Hepatic stellate cell (primary cell): ENCODE measurements around the gene U2AF1L4.
A peak's percentile ranks its signal among the peaks of the same experiment; 100 is the strongest.
"Not testable (repeated sequence)": the region's sequence is repeated elsewhere in the genome, so short reads cannot be mapped to it uniquely, and the experiment has no call there.

Source experiments
- DNase-seq: peaks from one replicate; pipeline ENCODE4 v3.0.0; 2011; ENCODE audit warnings: low spot score

The U2AF1L4 gene

DNA sequence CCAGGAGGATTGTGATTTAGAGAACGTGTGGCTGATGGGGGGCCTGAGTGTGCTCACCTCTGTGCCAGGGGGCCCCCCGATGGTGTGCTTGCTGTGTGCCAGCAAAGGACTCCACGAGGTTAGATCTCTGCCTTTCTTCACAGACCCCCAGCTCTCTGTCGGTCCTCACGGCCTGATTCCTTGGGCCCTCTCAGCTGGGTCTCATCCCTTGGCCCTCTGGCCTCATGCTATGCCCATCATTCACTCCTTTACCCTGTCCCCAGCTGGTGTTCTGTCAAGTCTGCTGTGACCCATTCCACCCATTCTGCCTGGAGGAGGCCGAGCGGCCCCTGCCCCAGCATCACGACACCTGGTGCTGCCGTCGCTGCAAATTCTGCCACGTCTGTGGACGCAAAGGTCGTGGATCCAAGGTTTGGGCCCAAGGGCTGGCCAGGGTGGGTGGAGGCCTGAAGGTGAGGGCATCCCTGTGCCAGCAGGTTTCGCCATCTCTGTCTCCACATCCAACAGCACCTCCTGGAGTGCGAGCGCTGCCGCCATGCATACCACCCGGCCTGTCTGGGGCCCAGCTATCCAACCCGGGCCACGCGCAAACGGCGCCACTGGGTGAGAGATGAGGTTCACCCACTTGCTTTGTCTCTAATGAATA, 19.9 kb downstream of the U2AF1L4 start:
- DNase-seq, result no peak

DNA sequence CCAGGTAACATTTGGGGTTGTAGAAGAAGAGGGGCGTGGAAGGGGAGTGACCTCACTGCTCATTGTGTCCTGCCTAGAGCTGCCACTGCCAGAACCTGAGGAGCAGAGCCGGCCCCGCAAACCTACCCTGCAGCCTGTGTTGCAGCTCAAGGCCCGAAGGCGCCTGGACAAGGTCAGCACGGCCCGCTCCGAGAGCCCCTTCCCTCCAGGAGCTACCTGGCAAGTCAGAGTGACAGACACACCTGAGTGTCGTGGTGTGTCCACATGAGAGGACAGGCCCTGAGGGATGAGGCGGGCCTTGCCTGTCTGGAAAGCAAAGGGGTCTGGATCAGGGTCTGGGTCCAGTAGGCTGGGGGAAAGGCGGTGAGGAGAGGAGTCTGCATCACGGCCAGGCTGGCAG, 20.7 kb downstream of the U2AF1L4 start:
- no peak for DNase-seq

DNA sequence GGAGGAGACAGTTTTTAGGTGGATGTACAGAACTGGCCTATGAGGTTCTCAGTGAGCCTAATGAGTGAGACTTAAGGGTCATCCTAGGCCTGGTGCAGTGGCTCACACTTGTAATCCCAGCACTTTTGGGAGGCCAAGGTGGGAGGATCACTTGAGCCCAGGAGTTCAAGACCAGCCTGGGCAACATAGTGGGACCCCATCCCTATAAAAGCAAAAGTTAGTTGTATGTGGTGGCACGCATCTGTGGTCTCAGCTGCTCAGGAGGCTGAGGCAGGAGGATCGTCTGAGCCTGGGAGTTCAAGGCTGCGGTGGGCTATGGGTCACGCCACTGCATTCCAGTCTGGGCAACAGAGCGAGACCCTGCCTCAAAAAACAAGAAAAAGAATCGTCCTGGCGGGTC, 21.1 kb downstream of the U2AF1L4 start:
- not testable (repeated sequence) for DNase-seq

DNA sequence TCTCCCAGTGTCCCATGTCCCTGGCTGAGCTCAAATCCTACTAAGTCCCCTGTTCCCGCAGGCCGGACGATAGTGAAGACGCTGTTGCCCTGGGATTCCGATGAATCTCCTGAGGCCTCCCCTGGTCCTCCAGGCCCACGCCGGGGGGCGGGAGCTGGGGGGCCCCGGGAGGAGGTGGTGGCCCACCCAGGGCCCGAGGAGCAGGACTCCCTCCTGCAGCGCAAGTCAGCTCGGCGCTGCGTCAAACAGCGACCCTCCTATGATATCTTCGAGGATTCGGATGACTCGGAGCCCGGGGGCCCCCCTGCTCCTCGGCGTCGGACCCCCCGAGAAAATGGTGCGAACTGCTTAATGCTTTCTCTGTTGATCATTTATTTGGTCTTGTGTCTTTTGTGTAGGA, 21.5 kb downstream of the U2AF1L4 start:
- no peak for DNase-seq

DNA sequence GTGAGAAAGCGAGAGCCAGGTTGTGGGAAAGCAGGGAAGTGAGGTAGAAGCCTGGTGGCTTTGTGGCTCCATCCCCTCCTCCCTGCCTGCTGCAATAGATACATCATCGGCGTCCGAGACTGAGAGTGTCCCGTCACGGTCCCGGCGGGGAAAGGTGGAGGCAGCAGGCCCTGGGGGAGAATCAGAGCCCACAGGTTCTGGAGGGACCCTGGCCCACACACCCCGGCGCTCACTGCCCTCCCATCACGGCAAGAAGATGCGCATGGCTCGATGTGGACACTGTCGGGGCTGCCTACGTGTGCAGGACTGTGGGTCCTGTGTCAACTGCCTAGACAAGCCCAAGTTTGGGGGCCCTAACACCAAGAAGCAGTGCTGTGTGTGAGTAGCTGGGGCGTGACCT, 22.3 kb downstream of the U2AF1L4 start:
- no peak for DNase-seq

DNA sequence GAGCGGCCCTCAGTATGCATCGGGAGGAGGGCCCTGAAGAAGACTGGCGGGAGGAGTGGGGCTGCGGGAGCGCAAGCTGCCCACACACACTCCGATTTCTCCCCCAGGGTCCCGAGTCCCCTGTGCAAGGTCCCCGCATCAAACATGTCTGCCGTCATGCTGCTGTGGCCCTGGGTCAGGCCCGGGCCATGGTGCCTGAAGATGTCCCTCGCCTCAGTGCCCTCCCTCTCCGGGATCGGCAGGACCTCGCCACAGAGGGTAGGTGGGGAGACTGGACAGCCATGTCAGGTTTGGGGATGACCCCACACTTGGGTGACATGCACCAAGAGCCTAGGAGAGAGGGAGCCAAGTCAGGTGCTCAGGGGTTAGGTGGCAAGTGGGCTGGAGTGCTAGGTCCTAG, 22.8 kb downstream of the U2AF1L4 start:
- no peak for DNase-seq

DNA sequence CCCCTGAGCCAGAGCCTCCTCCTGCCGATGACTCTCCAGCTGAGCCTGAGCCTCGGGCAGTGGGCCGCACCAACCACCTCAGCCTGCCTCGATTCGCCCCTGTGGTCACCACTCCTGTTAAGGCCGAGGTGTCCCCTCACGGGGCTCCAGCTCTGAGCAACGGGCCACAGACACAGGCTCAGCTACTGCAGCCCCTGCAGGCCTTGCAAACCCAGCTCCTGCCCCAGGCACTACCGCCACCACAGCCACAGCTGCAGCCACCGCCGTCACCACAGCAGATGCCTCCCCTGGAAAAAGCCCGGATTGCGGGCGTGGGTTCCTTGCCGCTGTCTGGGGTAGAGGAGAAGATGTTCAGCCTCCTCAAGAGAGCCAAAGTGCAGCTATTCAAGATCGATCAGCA, 23.8 kb downstream of the U2AF1L4 start:
- DNase-seq, result no peak

DNA sequence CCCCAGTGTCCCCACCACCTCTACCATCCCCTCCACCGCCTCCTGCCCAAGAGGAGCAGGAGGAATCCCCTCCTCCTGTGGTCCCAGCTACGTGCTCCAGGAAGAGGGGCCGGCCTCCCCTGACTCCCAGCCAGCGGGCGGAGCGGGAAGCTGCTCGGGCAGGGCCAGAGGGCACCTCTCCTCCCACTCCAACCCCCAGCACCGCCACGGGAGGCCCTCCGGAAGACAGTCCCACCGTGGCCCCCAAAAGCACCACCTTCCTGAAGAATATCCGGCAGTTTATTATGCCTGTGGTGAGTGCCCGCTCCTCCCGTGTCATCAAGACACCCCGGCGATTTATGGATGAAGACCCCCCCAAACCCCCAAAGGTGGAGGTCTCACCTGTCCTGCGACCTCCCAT, 24.6 kb downstream of the U2AF1L4 start:
- no peak for DNase-seq

DNA sequence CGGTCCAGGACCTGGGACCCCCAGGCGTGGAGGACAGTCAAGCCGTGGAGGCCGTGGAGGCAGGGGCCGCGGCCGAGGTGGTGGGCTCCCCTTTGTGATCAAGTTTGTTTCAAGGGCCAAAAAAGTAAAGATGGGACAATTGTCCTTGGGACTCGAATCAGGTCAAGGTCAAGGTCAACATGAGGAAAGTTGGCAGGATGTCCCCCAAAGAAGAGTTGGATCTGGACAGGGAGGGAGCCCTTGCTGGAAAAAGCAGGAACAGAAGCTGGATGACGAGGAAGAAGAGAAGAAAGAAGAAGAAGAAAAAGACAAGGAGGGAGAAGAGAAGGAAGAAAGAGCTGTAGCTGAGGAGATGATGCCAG, 25.1 kb downstream of the U2AF1L4 start:
- DNase-seq, result no peak

DNA sequence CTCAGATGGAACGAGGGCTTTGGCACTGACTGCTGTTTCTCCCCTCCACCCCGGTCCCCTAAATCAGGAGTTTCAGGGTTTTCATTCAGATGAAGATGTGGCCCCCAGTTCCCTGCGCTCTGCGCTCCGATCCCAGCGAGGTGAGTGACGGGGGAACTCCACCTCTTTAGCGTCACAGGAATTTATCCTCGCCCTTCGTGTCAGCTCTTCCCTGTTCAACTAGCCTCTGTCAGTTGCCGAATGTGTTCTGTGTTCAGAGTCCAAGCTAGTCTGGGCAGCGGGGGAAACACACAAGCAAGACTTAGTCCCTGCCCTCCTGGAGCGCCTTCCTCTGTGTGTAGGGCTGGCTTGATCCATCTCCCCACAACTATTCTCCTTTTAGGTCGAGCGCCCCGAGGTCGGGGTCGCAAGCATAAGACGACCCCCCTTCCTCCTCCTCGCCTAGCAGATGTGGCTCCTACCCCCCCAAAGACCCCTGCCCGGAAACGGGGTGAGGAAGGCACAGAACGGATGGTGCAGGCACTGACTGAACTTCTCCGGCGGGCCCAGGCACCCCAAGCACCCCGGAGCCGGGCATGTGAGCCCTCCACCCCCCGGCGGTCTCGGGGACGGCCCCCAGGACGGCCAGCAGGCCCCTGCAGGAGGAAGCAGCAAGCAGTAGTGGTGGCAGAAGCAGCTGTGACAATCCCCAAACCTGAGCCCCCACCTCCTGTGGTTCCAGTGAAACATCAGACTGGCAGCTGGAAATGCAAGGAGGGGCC, 25.6 kb downstream of the U2AF1L4 start:
- DNase-seq, result no peak

DNA sequence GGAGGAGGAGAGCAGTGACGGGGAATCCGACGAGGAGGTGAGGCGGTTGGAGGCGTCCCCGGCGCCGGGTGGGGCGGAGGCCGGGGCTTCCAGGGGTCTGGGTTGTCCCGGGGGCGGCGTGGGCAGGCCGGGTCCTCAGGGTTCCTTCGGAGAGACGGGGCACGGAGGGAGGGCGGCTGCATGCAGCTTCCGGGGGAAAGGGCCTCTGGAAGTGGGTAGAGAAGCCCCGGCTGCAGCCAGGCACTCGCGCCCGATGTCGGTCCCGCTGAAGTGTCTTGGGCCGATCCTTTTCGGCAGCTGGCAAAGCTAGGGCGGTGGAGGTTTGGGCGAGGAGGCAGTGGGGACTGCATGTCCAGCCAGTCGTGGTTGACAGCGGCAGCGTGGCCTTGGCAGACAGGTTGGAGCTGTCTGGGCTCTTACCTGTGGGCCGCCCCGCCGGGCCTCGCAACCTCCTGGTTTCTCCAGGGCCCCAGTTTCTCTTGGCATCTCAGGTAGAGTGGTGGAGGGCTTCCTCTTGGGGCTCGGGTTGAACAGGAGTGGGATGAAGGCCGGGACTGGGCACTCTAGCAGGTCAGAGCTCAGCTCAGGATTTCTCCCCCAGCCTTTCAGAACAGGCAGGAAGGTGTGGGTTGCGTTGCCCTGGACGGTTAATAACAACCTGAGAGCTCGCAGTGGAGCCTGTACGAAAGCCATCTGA, 26.7 kb downstream of the U2AF1L4 start:
- DNase-seq, result peak; percentile 63

DNA sequence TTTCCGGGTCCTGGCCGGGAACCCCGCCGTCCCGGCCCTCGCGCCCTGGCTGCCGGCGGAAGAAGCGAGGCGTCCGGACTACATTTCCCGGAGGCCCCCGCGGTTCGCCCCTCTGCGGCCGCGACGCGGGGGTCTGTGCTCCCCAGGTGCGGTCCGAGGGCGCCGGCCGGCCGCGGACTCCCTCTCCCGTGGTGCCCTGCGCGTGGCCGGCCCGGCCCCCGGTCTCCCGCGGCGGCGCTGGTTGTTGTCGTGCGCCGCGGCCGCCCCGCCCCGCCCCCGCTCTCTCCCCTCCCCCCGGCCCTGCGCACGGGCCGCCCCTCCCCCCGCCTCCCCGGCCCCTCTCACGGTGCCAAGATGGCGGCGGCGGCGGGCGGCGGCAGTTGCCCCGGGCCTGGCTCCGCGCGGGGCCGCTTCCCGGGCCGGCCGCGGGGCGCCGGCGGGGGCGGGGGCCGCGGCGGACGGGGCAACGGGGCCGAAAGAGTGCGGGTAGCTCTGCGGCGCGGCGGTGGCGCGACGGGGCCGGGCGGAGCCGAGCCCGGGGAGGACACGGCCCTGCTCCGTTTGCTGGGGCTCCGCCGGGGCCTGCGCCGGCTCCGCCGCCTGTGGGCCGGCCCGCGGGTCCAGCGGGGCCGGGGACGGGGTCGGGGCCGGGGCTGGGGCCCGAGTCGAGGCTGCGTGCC, 27.4 kb downstream of the U2AF1L4 start, which contains the start of gene KMT2B:
TSS of gene KMT2B (plus strand) at position 339 of the 680 bp plus-strand sequence. CDS start at position 355, 16 bp downstream.
- DNase-seq, result peak; percentile 97

DNA sequence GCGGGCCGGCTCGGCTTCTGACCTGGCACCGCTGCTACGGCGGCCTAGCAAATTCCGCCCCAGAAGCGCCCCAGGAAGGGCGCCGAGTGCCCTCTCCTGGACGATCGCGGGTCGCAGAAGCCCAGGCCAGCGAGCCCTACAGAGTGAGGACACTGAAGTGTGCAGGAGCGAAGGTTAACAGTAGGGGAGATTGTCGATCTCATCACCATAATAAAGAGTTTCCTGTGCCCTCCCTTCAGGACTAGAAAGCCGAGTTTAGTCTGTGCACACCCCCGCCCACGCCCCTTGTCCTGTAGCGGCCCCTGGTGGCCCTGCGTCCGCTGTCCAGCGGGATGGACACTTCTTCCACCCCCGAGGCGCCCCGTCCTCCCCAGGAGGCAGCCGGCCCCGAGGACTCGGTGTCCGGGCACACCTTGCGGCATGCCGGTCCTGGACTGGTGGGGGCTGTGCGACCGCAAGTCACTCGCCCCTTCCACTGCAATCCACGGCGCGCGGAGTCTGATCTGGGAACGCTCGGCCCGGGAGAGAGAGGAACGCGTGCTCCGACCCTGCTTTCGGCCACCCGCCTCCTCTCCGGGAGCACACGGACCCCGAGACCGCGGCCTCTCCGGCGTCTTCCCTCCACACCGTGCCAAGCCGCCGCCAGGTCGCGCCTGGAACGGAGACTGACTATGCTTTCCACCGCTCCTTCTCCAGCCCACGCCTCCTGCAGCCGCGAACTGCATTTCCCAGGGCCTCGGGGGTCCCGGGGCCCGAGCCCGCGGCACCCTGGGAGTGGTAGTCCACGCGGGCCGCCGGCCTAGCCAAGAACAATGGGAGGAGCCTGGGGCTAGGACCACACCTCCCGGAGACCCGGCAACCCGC, 28.2 kb downstream of the U2AF1L4 start:
- DNase-seq, result peak; percentile 99

DNA sequence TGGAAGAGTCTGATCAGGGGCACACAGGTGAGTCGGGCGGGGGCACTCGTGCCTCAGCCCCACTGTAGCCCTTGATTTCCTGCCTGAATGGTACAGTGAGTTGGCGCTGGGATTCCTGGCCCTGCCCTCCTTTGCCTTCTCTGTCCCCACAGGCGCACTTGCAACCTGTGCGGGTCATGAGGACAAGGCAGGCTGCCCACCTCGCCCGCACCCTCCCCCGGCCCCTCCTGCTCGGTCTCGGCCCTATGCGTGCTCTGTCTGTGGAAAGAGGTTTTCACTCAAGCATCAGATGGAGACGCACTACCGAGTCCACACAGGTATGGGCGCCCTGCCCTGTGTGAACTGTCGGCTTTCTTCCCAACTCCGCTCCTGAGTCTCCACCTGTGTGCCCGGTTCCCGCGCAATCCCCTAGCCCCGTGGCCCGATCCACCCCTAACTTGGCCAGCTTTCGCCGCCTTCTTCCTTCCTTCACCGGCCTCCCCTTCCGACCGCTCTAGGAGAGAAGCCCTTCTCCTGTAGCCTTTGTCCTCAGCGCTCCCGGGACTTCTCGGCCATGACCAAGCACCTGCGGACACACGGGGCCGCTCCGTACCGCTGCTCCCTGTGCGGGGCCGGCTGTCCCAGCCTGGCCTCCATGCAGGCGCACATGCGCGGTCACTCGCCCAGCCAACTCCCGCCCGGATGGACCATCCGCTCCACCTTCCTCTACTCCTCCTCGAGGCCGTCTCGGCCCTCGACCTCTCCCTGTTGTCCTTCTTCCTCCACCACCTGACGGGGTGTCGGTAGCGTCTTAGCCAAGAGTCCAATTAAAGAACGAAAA, 29.0 kb downstream of the U2AF1L4 start:
- DNase-seq, result peak; percentile 82

DNA sequence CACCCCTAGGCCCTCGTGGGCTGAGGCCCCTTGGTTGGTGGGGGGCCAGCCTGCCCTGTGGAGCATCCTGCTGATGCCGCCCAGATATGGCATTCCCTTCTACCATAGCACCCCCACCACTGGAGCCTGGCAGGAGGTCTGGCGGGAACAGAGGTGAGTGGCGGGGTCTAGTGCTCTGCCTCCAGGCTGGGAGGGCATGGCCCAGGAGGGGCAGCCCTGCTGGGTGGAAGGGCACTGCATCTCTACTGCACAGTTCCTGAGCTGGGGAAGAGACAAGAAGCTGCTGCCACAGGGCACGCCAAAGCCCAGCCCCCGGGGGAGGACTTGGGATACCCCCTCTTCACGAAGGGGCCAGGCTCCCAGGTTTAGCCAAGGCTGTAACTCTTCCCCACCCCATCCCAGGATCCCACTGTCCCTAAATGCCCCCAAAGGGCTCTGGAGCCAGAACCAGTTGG, 29.8 kb downstream of the U2AF1L4 start:
- DNase-seq, result no peak

DNA sequence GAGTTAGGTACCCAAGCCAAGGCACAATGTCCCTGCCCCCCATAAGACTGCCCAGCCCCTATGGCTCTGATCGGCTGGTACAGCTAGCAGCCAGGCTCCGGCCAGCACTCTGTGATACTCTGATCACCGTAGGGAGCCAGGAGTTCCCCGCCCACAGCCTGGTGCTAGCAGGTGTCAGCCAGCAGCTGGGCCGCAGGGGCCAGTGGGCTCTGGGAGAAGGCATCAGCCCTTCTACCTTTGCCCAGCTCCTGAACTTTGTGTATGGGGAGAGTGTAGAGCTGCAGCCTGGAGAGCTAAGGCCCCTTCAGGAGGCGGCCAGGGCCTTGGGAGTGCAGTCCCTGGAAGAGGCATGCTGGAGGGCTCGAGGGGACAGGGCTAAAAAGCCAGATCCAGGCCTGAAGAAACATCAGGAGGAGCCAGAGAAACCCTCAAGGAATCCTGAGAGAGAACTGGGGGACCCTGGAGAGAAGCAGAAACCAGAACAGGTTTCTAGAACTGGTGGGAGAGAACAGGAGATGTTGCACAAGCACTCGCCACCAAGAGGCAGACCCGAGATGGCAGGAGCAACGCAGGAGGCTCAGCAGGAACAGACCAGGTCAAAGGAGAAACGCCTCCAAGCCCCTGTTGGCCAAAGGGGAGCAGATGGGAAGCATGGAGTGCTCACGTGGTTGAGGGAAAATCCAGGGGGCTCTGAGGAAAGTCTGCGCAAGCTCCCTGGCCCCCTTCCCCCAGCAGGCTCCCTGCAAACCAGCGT, 30.4 kb downstream of the U2AF1L4 start:
- no peak for DNase-seq

DNA sequence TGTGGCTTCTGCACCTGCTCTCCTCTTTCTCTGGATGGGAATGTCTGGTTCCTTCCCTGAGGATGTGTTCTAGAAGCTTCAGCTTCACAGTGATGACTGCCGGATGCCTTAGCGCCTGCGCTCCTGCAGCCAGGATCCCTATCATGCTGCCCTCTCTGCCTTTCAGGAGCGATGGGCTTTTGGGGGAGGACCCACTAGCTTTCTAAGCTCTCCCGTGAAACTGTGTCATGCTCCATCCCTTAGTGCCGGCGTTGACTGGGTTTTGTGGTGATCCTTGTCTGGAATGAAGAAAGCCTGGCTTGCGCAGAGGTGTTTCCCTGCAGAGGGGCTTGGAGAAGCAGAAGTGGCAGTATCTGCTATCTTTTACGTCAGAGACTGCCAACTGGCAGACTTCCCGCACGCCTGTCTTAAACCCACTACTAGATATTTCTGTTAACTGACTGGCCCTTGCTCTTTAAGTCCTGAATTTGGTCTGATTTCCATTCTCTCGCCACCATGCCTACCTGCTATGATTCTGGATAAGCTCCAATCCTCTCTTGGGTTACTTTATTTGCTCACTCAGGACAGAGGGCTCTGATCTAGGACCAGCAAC, 31.2 kb downstream of the U2AF1L4 start:
- no peak for DNase-seq

DNA sequence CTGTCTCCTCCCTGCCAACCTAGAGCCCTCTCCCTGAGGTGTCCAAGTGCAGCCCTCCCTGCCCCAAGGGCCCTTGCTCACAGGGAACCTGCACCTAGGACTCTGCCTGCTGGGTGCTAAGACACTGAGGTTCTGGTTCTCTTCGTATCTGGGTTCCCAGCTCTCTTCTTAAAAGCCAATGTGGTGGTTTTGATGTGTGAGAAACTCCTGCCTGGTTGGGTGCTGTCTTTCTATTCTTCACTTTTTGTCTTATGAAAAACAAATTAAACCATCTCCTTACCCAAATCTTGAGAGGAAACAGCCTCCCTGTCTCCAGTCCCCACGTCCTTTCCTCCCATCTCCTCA, 31.7 kb downstream of the U2AF1L4 start:
- no peak for DNase-seq
